ENCODE data around the gene STK31.
A peak's percentile ranks its signal among the peaks of the same experiment; 100 is the strongest.
"Not testable (repeated sequence)": the region's sequence is repeated elsewhere in the genome, so short reads cannot be mapped to it uniquely, and the experiment has no call there.

Gene STK31

GRCh38 chr7:23709081-23709750 lies 803 bp upstream of the STK31 start:
- no peak for DNase-seq (ENCODE audit: low read depth)
- H3K4me3 ChIP-seq (ENCODE audit: low read depth, low read length): no peak overlapping the region

GRCh38 chr7:23712368-23713284 lies 2.6 kb downstream of the STK31 start:
- H3K4me3 ChIP-seq (ENCODE audit: low read depth, low read length): no peak overlapping the region
- DNase-seq (ENCODE audit: low read depth): peak; percentile 30

- H3K4me3 ChIP-seq (ENCODE audit: low read depth, low read length): no peak overlapping the region
- DNase-seq (ENCODE audit: low read depth): peak; percentile 54
Observed at GRCh38 chr7:23713285-23714149, 3.5 kb downstream of the STK31 start.

GRCh38 chr7:23714150-23714464 lies 4.1 kb downstream of the STK31 start:
- no peak for DNase-seq (ENCODE audit: low read depth)
- H3K4me3 ChIP-seq (ENCODE audit: low read depth, low read length): no peak overlapping the region

- H3K4me3 ChIP-seq (ENCODE audit: low read depth, low read length): no peak overlapping the region
- DNase-seq (ENCODE audit: low read depth): no peak
Observed at GRCh38 chr7:23714579-23714978, 4.6 kb downstream of the STK31 start.

- H3K4me3 ChIP-seq (ENCODE audit: low read depth, low read length): no peak overlapping the region
Observed at GRCh38 chr7:23715099-23715498, 5.1 kb downstream of the STK31 start.

GRCh38 chr7:23717788-23718187 lies 7.8 kb downstream of the STK31 start:
- no peak for DNase-seq (ENCODE audit: low read depth)

More at GRCh38 chr7:23715099-23715498, 5.1 kb downstream of the STK31 start:
- DNase-seq (ENCODE audit: low read depth): no peak

GRCh38 chr7:23721456-23721855 lies 11.4 kb downstream of the STK31 start:
- no peak for DNase-seq (ENCODE audit: low read depth)
- H3K4me3 ChIP-seq (ENCODE audit: low read depth, low read length): no peak overlapping the region

More at GRCh38 chr7:23717788-23718187, 7.8 kb downstream of the STK31 start:
- no peak overlapping the region for H3K4me3 ChIP-seq (ENCODE audit: low read depth, low read length)

GRCh38 chr7:23722587-23723216 lies 12.7 kb downstream of the STK31 start:
- DNase-seq (ENCODE audit: low read depth); H3K4me3 ChIP-seq (ENCODE audit: low read depth, low read length): not testable (repeated sequence)

GRCh38 chr7:23724113-23724512 lies 14.1 kb downstream of the STK31 start:
- not testable (repeated sequence) for DNase-seq (ENCODE audit: low read depth); H3K4me3 ChIP-seq (ENCODE audit: low read depth, low read length)

GRCh38 chr7:23742051-23742450 lies 32.0 kb downstream of the STK31 start:
- no peak overlapping the region for H3K4me3 ChIP-seq (ENCODE audit: low read depth, low read length)
- no peak for DNase-seq (ENCODE audit: low read depth)

- no peak overlapping the region for H3K4me3 ChIP-seq (ENCODE audit: low read depth, low read length)
- DNase-seq (ENCODE audit: low read depth): no peak
Observed at GRCh38 chr7:23743226-23743625, 33.2 kb downstream of the STK31 start.

GRCh38 chr7:23746629-23747028 lies 36.6 kb downstream of the STK31 start:
- H3K4me3 ChIP-seq (ENCODE audit: low read depth, low read length): no peak overlapping the region
- no peak for DNase-seq (ENCODE audit: low read depth)

- no peak for DNase-seq (ENCODE audit: low read depth)
- H3K4me3 ChIP-seq (ENCODE audit: low read depth, low read length): no peak overlapping the region
Observed at GRCh38 chr7:23751852-23752251, 41.8 kb downstream of the STK31 start.

GRCh38 chr7:23758839-23759238 lies 48.8 kb downstream of the STK31 start:
- not testable (repeated sequence) for DNase-seq (ENCODE audit: low read depth); H3K4me3 ChIP-seq (ENCODE audit: low read depth, low read length)

GRCh38 chr7:23759671-23760391 lies 49.8 kb downstream of the STK31 start:
- no peak overlapping the region for H3K4me3 ChIP-seq (ENCODE audit: low read depth, low read length)
- peak; percentile 7 for DNase-seq (ENCODE audit: low read depth)

GRCh38 chr7:23765943-23766342 lies 55.9 kb downstream of the STK31 start:
- no peak for DNase-seq (ENCODE audit: low read depth)
- H3K4me3 ChIP-seq (ENCODE audit: low read depth, low read length): no peak overlapping the region

- no peak for DNase-seq (ENCODE audit: low read depth)
- H3K4me3 ChIP-seq (ENCODE audit: low read depth, low read length): no peak overlapping the region
Observed at GRCh38 chr7:23767514-23767913, 57.5 kb downstream of the STK31 start.

GRCh38 chr7:23768022-23768421 lies 58.0 kb downstream of the STK31 start:
- no peak for DNase-seq (ENCODE audit: low read depth)
- H3K4me3 ChIP-seq (ENCODE audit: low read depth, low read length): no peak overlapping the region

All from skeletal muscle cell (primary cell).